HepG2 (cell line): ENCODE data around the gene GNG10. TPM values are rescaled to one million over a fixed set of nuclear protein-coding genes. Genes with fewer than 3 reads are reported as not detected.

Experiments used
- ATAC-seq: fragments of 200-7000 bp; cut with Tn5 transposase; 3 replicates; pipeline ENCODE4 v1.9.1; 2020; ENCODE audit warnings: mild to moderate bottlenecking, moderate library complexity
- BruUV-seq: library from RNA; stranded (reverse); fragments of 400-500 nt; replicated peaks from 2 replicates; lab custom pipeline; 2021; lab: Mats Ljungman, UMichigan
- CTCF ChIA-PET: fragments of 300-600 bp; formaldehyde crosslinking; extraction: SDS; loops from one replicate; lab custom pipeline; 2021; ENCODE audit warnings: low total read pairs, inconsistent platforms, low intra/inter-chr PET ratio; lab: Yijun Ruan, JAX
- POLR2A ChIA-PET: fragments of 350-600 bp; sonication (Branson Sonifier 250); formaldehyde crosslinking; loops from one replicate; lab custom pipeline; 2020; ENCODE audit warnings: antibody characterized with exemption, inconsistent platforms; lab: Yijun Ruan, JAX
- DNase-seq: peaks from one replicate; pipeline ENCODE4 v3.0.0-alpha.2; 2015; ENCODE audit warnings: low spot score
- FAIRE-seq: peaks from 3 replicates; lab custom pipeline; 2011; peaks lifted over from hg19 to GRCh38; lab: Jason Lieb, UNC
- H2AFZ ChIP-seq: one replicate; pipeline ENCODE4 v1.6.1; 2011; ENCODE audit warnings: low read length, inconsistent platforms
- H3K27ac ChIP-seq: fragments of 300-600 bp; 3 replicates; pipeline ENCODE4 v1.8.0; 2011; ENCODE audit warnings: mixed run types, mild to moderate bottlenecking, mixed read lengths, low read length, inconsistent platforms; ENCODE audit not compliant: insufficient read depth; ENCODE audit errors: extremely low read length
- H3K27me3 ChIP-seq, 2 experiments: fragments of 200-600 bp in 1 of 2; 2 replicates in 1 of 2; 3 replicates in 1 of 2; pipeline versions ENCODE4 v1.6.0 to v1.8.0; 2011; ENCODE audit warnings: low read length in 2 of 2, mild to moderate bottlenecking in 2 of 2, moderate library complexity in 2 of 2, inconsistent platforms in 1 of 2; ENCODE audit not compliant: insufficient read depth in 2 of 2, control insufficient read depth in 1 of 2
- H3K36me3 ChIP-seq, 2 experiments: fragments of 200-600 bp in 1 of 2; replicated peaks in 1 of 2; 2 replicates in 1 of 2; 3 replicates in 1 of 2; pipeline versions ENCODE4 v1.5.1 to v1.8.0; 2011; ENCODE audit warnings: low read length in 2 of 2, inconsistent platforms in 1 of 2; ENCODE audit not compliant: insufficient read depth in 2 of 2, control insufficient read depth in 1 of 2
- H3K4me1 ChIP-seq: 2 replicates; pipeline ENCODE4 v1.5.1; 2012; ENCODE audit warnings: low read length, inconsistent platforms; ENCODE audit not compliant: insufficient read depth
- H3K4me2 ChIP-seq: 2 replicates; pipeline ENCODE4 v1.6.0; 2011; ENCODE audit warnings: low read depth, low read length, inconsistent platforms
- H3K4me3 ChIP-seq, 3 experiments: fragments of 200-600 bp in 1 of 3; sonication (generic), shearing (Covaris generic) in 1 of 3; replicated peaks in 1 of 3; 2 replicates each; pipeline ENCODE4 v1.5.1; 2011 to 2016; ENCODE audit warnings: low read length in 3 of 3, inconsistent platforms in 2 of 3, low read depth in 2 of 3, mild to moderate bottlenecking in 2 of 3, control low read depth in 1 of 3, mixed read lengths in 1 of 3; ENCODE audit not compliant: insufficient read depth in 1 of 3
- H3K79me2 ChIP-seq: one replicate; pipeline ENCODE4 v1.6.1; 2011; ENCODE audit warnings: low read length, inconsistent platforms; ENCODE audit not compliant: insufficient read depth
- H3K9ac ChIP-seq: 2 replicates; pipeline ENCODE4 v1.6.0; 2011; ENCODE audit warnings: mild to moderate bottlenecking, low read depth, low read length, inconsistent platforms; ENCODE audit not compliant: insufficient read depth
- H3K9me3 ChIP-seq: 2 replicates; pipeline ENCODE4 v1.5.1; 2012; ENCODE audit warnings: mild to moderate bottlenecking, low read length
- H4K20me1 ChIP-seq: 2 replicates; pipeline ENCODE4 v1.6.0; 2011; ENCODE audit warnings: inconsistent platforms, mild to moderate bottlenecking, low read length, moderate library complexity; ENCODE audit not compliant: insufficient read depth
- GFI1 ChIP-seq: sonication (generic); formaldehyde crosslinking; IDR thresholded peaks from 2 replicates; pipeline ENCODE4 v1.5.0; 2020; ENCODE audit warnings: missing genetic modification reagents, mild to moderate bottlenecking, borderline replicate concordance
- NFE2 ChIP-seq: sonication (generic); formaldehyde crosslinking; IDR thresholded peaks from 2 replicates; pipeline ENCODE4 v1.4.0; 2020; ENCODE audit warnings: missing genetic modification reagents
- ZNF354B ChIP-seq: sonication (generic); formaldehyde crosslinking; IDR thresholded peaks from 2 replicates; pipeline ENCODE4 v1.8.0; 2022; ENCODE audit warnings: mild to moderate bottlenecking, missing genetic modification reagents
- WGBS: methylation state at CpG from one replicate; pipeline ENCODE4 v1.1.6; 2017; ENCODE audit warnings: low lambda C conversion rate; 5-methylcytosine and 5-hydroxymethylcytosine counted together
- in situ Hi-C: cut with HindIII; loops from 2 replicates; pipeline ENCODE4 v1.10.0; 2017; ENCODE audit warnings: low pct_unique_long_range_greater_than_20kb; ENCODE audit not compliant: extremely low pct_ligation_motif_present
- intact Hi-C: fragments of 100-400 bp; cut with micrococcal nuclease; formaldehyde crosslinking; loops from one replicate; pipeline ENCODE4 v1.10.0; 2022; ENCODE audit not compliant: unreplicated experiment
- polyA plus RNA-seq, 8 experiments: library from polyadenylated mRNA; depleted of rRNA in 3 of 8; stranded (reverse) in 7 of 8; unstranded in 1 of 8; fragments of >200 nt; fragmentation: Illumina TruSeq in 4 of 8; extraction: Trizol in 4 of 8; gene quantifications; 2 replicates each; pipeline versions ENCODE4 v1.2.1 to v1.2.3, GENCODE V29; 2011 to 2016; ENCODE audit warnings: low read depth in 4 of 8, missing spikeins in 1 of 8, mixed read lengths in 1 of 8; ENCODE audit not compliant: insufficient read depth in 1 of 8
- total RNA-seq, 5 experiments: library from RNA; depleted of rRNA; stranded (reverse); fragments of >200 nt; fragmentation: Illumina TruSeq; extraction: Trizol; gene quantifications; 2 replicates each; pipeline ENCODE4 v1.2.3, GENCODE V29; 2016; ENCODE audit warnings: low read depth in 1 of 5
- TF ChIP-seq, protein P1 (sequence below): IDR thresholded peaks from 2 replicates; pipeline ENCODE4 v1.6.1; 2016; ENCODE audit warnings: missing compliant biosample characterization, missing genetic modification reagents, borderline replicate concordance
- TF ChIP-seq, protein P2 (sequence below): sonication (generic); formaldehyde crosslinking; IDR thresholded peaks from 2 replicates; pipeline ENCODE4 v1.5.0; 2020; ENCODE audit warnings: mild to moderate bottlenecking, missing genetic modification reagents
- TF ChIP-seq, protein P3 (sequence below): sonication (generic); formaldehyde crosslinking; IDR thresholded peaks from 2 replicates; pipeline ENCODE4 v1.4.0; 2020; ENCODE audit warnings: missing genetic modification reagents, borderline replicate concordance

Gene GNG10
- total and polyA plus RNA-seq, 2 of the 13 experiments (the other 11 are each of a cell fraction or from before 2014, with no cell fraction given): 29.8 to 32.4 TPM

DNA sequence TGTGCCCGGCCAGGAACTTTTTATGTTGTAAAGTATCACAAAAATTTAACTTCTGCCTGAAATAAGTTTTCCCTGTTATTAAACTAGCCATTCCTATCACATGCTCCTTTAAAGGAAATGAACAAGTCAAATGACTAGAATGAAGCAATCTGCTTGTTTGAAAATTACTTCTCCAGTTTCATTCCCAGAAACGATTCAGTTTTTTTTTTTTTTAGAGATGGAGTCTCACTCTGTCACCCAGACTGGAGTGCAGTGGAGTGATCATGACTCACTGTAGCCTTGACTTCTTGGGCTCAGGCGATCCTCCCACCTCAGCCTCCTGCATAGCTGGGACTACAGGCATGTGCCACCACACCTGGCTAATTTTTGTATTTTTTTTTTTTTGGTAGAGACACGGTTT, 13.3 kb upstream of the GNG10 start:
- H3K27ac ChIP-seq: no peak overlapping the region
- H3K4me2 ChIP-seq: no peak overlapping the region
- H3K4me1 ChIP-seq: peaks cover 16% of the 10 kb centered on the region
- no peak for ATAC-seq
- H3K27me3 ChIP-seq: no peaks in the 10 kb centered on the region
- no peak for DNase-seq
- no peak overlapping the region for H3K4me3 ChIP-seq
- CTCF ChIA-PET: no interaction called here
- TF ChIP-seq, protein P1, sequence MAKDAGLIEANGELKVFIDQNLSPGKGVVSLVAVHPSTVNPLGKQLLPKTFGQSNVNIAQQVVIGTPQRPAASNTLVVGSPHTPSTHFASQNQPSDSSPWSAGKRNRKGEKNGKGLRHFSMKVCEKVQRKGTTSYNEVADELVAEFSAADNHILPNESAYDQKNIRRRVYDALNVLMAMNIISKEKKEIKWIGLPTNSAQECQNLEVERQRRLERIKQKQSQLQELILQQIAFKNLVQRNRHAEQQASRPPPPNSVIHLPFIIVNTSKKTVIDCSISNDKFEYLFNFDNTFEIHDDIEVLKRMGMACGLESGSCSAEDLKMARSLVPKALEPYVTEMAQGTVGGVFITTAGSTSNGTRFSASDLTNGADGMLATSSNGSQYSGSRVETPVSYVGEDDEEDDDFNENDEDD (CRISPR knock-in tag): no peak
- TF ChIP-seq, protein P2, sequence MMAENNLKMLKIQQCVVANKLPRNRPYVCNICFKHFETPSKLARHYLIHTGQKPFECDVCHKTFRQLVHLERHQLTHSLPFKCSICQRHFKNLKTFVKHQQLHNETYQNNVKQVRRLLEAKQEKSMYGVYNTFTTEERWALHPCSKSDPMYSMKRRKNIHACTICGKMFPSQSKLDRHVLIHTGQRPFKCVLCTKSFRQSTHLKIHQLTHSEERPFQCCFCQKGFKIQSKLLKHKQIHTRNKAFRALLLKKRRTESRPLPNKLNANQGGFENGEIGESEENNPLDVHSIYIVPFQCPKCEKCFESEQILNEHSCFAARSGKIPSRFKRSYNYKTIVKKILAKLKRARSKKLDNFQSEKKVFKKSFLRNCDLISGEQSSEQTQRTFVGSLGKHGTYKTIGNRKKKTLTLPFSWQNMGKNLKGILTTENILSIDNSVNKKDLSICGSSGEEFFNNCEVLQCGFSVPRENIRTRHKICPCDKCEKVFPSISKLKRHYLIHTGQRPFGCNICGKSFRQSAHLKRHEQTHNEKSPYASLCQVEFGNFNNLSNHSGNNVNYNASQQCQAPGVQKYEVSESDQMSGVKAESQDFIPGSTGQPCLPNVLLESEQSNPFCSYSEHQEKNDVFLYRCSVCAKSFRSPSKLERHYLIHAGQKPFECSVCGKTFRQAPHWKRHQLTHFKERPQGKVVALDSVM (CRISPR knock-in tag): 0 out of 2 replicates have a peak, but pooled peaks have one; percentile 24
- H3K79me2 ChIP-seq: no peaks in the 10 kb centered on the region
- in situ Hi-C loops: no loop called here
- intact Hi-C loops: no loop called here
- no peak overlapping the region for H2AFZ ChIP-seq
- 95% methylated on average over 4 of the region's 4 CpGs for whole genome bisulfite sequencing
- peaks cover 1 to 32% of the 10 kb centered on the region in 2 experiments; a peak in 3 of 5 replicates for H3K36me3 ChIP-seq
- FAIRE-seq: no peak
- POLR2A ChIA-PET: no interaction called here
- H3K9me3 ChIP-seq: no peaks in the 10 kb centered on the region
- H3K9ac ChIP-seq: no peak overlapping the region
- no peaks in the 10 kb centered on the region for H4K20me1 ChIP-seq
- no TSS peak for BruUV-seq

DNA sequence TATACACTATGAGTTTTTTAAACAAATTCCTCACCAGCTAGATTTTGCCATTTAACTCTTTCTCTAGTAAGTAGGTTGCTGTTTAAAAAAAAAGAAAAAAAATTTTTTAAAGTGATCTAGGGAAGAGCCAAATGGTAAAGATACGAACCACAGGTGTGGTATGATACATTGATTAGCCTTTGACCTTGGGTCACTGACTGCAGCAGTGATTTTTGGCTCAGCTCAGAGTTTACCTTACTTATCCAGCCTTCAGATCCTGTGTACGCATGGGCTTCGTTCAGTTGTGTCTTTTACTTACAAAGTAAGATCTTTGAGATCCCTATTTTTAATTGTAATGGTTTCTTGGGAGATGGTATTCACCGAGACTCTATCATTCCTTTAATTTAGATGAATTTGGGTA, 12.4 kb upstream of the GNG10 start:
- no peak for ATAC-seq

More for the DNA sequence above, 12.4 kb upstream of the GNG10 start:
- no peak for FAIRE-seq
- Histone ChIP-seq H3K4me1 (peaks cover 6% of the 10 kb centered on the region), H3K4me2 (no peak overlapping the region), H4K20me1 (no peaks in the 10 kb centered on the region), H3K36me3 (peaks cover 1 to 28% of the 10 kb centered on the region in 2 experiments; a peak in 3 of 5 replicates), H3K79me2 (no peaks in the 10 kb centered on the region), H3K27me3 (no peaks in the 10 kb centered on the region), H3K4me3 (no peak overlapping the region), H2AFZ (no peak overlapping the region), H3K9ac (no peak overlapping the region), H3K9me3 (no peaks in the 10 kb centered on the region), H3K27ac (no peak overlapping the region)
- ChIA-PET CTCF (no interaction called here), POLR2A (no interaction called here)
- 90% methylated on average over 4 of the region's 4 CpGs for WGBS
- in situ Hi-C loops (no loop called here), intact Hi-C loops (no loop called here)
- no TSS peak for BruUV-seq
- no peak for DNase-seq
- no peak for TF ChIP-seq ZNF354B (CRISPR knock-in tag)
- TF ChIP-seq GFI1 (CRISPR knock-in tag): 0 out of 2 replicates have a peak, but pooled peaks have one; percentile 44
- no peak for TF ChIP-seq NFE2 (CRISPR knock-in tag)
- TF ChIP-seq, protein P3, sequence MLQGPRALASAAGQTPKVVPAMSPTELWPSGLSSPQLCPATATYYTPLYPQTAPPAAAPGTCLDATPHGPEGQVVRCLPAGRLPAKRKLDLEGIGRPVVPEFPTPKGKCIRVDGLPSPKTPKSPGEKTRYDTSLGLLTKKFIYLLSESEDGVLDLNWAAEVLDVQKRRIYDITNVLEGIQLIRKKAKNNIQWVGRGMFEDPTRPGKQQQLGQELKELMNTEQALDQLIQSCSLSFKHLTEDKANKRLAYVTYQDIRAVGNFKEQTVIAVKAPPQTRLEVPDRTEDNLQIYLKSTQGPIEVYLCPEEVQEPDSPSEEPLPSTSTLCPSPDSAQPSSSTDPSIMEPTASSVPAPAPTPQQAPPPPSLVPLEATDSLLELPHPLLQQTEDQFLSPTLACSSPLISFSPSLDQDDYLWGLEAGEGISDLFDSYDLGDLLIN (CRISPR knock-in tag): no peak
